ENCODE data around the gene CEP95.

CEP95 gene

DNA sequence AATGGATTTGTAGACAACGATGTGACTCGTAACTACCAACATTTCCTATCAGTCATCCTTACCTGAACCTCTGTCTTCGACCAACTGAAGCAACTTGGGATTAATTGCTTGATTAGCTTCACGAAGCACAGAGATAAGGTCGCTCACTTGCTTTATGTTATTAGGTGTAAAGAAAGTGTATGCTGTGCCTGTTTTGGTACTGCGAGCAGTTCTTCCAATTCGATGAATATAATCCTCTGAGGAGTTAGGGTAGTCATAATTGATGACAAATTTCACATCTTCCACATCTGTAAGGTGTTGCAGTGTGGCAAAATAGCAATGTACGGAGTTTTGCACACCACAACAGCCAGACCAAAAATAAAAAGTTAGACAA is 6.3 kb upstream of the CEP95 start:
- no peak for TF ChIP-seq CTCF (IDR thresholded peaks at IDR 0.05; ENCODE audit: control extremely low read depth, extremely low read depth, low read depth, missing control alignments)
- ChIA-PET CTCF (no interaction called here), POLR2A (interaction anchor here (0.7 to 0.8 kb wide), 2 partner anchors 10 to 76 kb away, joined by 3 read pairs; no protein-coding TSS in a partner anchor)
- DNase-seq (ENCODE audit: extremely low spot score) = no peak

DNA sequence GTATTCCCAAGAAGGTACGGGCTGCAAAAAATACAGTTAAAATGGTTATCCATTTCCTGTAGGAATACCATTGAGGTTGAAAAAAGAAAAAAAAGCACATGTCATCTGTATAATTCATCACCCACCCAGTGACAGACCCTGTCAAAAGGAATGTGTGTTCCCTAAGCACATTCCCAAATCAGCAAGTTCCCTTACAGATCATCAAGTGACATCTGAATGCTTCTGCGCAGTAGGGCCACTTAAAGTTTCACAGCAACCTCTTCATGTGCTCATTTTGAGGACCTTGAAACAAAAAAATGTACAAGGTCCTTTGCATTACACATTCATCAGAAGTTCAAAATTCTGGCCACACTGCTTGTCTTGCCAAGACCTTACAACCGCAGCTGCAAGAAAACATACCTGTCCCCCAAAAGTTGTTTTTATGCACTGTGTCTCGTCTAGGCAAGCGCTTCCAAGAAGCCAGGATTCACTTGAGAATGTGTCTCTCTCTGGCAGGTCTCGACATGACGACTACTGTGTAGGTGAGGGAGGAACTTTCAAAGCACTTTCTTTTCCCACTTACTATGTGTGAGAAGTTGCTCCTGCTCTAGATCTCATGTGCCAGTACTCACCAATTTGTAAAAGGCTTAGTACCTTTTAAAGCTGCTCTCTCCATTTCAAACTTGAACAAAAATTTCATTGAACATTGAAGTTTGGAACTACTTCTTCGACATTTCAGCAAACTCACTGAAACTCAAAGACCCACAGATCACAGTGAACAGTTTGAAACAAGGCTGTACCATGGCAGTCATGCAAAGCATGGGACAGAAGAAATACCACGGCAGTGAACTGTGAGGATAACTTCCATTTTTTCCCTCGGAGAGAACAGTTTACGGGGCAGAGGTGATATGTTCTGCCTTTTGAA is 5.7 kb upstream of the CEP95 start:
- ChIA-PET POLR2A (interaction anchor here (0.7 kb wide), 1 partner anchor 76 kb away, joined by 3 read pairs; no protein-coding TSS in a partner anchor), CTCF (interaction anchor here (1.2 kb wide), 1 partner anchor 148 kb away, joined by 4 read pairs; no protein-coding TSS in a partner anchor)
- DNase-seq (ENCODE audit: extremely low spot score) = no peak
- TF ChIP-seq CTCF (IDR thresholded peaks at IDR 0.05; ENCODE audit: control extremely low read depth, extremely low read depth, low read depth, missing control alignments) = no peak

DNA sequence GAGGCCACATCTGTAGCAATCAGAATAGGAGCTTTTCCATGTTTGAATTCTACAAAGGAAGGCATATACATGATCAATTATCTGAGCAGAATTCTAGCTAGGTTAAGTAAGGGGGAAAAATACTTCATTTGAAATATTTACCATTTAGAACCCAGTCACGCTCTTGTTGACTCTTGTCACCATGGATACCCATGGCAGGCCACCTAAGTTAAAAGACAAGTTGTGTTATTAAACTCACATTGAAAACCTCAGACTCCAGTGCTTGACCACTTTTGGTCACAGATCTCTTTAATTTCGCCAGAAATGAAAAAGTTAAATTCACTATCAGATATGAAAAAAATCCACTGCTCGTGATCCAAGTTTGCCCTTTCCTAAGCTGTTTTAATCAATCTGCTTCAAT is 4.8 kb upstream of the CEP95 start:
- TF ChIP-seq CTCF (IDR thresholded peaks at IDR 0.05; ENCODE audit: control extremely low read depth, extremely low read depth, low read depth, missing control alignments) = no peak
- DNase-seq (ENCODE audit: extremely low spot score) = no peak
- ChIA-PET CTCF (interaction anchor here (1.2 kb wide), 1 partner anchor 147 kb away, joined by 4 read pairs; no protein-coding TSS in a partner anchor), POLR2A (interaction anchor here (0.6 kb wide), 1 partner anchor 18 kb away, joined by 3 read pairs; no protein-coding TSS in a partner anchor)

DNA sequence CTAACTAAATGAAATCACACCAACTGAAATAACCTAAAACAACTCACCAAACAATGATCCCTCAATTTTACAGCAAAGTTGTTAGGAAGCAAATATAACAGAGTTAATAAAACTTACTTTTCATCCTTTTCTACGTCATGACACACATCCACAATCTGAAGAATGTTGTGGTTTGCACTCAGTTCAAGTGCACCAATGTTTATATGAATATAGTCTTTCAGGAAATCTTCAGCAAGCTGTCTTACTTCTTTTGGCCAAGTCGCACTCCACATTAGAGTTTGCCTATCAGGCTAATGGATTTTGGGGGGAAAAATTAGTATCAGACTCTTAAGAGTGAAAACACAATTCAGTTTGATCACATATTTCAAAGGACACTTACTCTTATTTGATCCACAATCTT is 4.0 kb upstream of the CEP95 start:
- CTCF ChIA-PET = interaction anchor here (1.2 kb wide), 1 partner anchor 146 kb away, joined by 4 read pairs; no protein-coding TSS in a partner anchor
- no peak for DNase-seq (ENCODE audit: extremely low spot score)
- no peak for TF ChIP-seq CTCF (IDR thresholded peaks at IDR 0.05; ENCODE audit: control extremely low read depth, extremely low read depth, low read depth, missing control alignments)
- POLR2A ChIA-PET = no interaction called here

GRCh38 chr17:64503341-64503740 is 3.4 kb upstream of the CEP95 start:
- CTCF ChIA-PET = no interaction called here
- no peak for TF ChIP-seq CTCF (IDR thresholded peaks at IDR 0.05; ENCODE audit: control extremely low read depth, extremely low read depth, low read depth, missing control alignments)
- DNase-seq (ENCODE audit: extremely low spot score) = no peak
- POLR2A ChIA-PET = interaction anchor here (0.7 to 0.9 kb wide), 2 partner anchors 14 to 96 kb away, joined by 3 read pairs; no protein-coding TSS in a partner anchor

- ChIA-PET POLR2A (interaction anchor here (0.7 to 4.0 kb wide), 6 partner anchors 7 to 96 kb away, joined by 3 to 89 read pairs (median 3); partner anchors contain the start of gene POLG2), CTCF (interaction anchor here (1.8 kb wide), 1 partner anchor 7 kb away, joined by 6 read pairs; the partner anchor contains the start of gene POLG2)
- no peak for TF ChIP-seq CTCF (IDR thresholded peaks at IDR 0.05; ENCODE audit: control extremely low read depth, extremely low read depth, low read depth, missing control alignments)
- DNase-seq (ENCODE audit: extremely low spot score) = no peak
These were observed 2.7 kb upstream of the CEP95 start for GRCh38 chr17:64503821-64504768.

All from GM10248 (cell line).